Activated T-helper 1 cell treated with Interleukin-2 at 50 U/mL for 16 hours (primary cell): Measurements from ENCODE around the gene SIAH2.
A peak's percentile ranks its signal among the peaks of the same experiment; 100 is the strongest.

Experiments
- DNase-seq: peaks from one replicate; pipeline ENCODE4 v3.0.0-alpha.2; 2020; ENCODE audit warnings: low read depth

The SIAH2 gene

DNA sequence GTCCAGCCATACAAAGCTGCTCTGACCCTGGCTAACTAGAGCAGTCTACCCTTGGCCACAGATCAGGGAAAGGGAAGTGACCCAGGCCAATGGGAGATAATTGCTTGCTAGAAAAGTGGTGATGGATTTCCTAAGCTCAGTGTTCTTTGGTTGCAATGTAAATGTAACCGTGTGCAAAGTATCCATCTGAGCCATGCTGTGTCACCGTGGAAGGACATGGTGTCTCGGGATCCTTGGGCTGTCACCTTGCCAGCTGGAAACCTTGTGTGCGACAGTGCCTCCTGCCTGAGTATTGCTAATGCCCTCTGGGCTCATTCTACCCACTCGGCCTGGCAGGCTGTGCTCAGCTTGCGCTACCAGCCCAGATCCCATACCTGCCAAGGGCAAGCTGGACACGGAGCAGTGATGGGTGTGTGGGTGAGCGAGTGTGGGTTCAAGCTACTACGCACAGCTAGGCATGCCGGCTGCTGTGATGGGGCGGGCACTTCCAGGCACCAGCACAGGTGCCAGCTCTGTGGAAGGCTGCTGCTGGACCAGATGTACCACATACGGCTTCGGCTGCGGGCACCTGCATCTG lies 10.7 kb upstream of the SIAH2 start:
- no peak for DNase-seq

DNA sequence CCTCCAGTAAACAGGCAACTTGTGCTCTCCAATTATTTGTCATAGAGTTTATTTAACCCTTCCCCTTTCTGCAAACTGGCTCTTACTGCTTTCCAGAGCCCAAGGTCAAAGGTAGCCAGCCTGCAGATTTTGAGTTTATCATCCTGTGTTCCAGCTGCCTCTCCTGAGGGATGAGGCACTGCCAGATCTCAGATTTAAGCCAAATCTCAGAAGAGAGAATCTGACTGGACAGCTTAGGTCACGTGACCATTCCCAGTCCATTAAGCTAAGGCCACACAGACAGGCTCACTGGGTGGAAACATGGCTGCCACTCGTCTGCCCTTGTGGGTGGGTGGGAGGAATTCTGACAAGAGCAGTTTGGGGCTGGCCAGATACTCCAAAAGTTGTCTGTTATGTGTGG lies 8.6 kb upstream of the SIAH2 start:
- DNase-seq: no peak

DNA sequence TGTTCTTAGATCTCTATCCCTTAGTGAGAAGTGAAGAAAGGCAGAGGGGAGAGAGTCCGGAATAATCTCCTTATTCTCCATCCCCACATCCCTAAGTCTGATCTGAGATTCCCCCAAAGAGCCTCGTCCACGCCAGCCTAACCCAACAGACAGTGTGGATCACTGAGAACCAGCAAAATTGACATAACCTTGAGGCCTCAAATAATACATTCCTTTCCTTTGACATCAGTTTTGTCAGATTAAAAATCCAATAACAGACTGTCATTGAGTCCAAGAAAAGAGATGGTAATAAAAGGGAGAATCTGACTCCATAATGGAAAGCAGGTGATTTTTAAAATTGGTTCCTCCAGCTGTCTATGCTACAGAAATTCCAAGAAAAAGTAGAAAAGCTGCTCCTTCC lies 7.7 kb upstream of the SIAH2 start:
- DNase-seq: no peak

DNA sequence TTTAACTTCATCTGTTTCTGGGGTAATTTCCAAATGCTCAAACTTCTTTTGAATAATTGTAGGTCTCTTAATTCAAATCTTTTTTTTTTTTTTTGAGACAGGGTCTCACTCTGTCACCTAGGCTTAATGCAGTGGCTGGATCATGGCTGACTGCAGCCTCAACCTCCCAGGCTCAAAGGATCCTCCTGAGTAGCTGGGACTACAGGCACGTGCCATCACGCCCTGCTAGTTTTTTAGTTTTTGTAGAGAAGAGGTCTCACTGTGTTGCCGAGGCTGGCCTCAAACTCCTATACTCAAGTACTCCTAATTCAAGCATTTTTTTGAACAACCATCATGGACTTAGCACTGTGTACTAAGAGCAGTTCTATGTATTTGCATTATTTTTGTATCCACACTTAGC lies 3.8 kb upstream of the SIAH2 start:
- no peak for DNase-seq

DNA sequence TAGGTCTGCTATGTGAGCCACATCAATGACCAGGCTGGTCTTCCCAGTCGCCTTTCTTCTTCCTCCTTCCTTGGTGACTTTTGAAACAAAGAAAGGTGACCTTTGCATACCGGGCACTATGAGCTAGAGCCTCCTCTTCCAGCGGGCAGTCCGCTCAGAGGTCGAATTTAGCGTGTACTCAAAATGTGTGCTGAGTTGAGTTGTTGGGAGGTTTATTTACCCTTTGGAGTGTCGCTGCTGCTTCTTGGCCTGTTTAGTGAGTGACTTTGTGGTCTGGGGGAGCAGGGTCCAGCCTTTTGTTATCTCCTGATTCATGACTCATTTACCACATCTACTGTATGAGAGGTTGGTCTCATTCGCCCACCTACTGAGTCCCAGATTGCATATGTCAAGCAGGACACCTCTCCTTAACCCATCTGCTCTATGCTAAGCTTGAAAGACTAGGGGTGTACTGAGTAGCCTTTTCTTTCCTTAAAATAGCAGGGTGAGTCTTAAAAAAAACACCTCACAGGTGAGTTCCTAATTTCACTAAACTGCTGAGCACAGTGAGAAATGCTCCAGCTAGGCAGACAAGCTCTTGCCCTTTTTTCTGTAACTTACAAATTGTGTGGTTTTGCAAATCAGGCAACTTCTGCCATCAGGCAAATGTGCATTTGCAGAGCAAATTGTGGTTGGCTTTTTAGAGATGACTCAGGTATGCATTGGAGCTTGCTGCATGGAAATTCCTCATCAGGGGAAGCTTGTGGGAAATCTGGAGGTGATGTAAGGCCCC lies 3.2 kb upstream of the SIAH2 start:
- no peak for DNase-seq

DNA sequence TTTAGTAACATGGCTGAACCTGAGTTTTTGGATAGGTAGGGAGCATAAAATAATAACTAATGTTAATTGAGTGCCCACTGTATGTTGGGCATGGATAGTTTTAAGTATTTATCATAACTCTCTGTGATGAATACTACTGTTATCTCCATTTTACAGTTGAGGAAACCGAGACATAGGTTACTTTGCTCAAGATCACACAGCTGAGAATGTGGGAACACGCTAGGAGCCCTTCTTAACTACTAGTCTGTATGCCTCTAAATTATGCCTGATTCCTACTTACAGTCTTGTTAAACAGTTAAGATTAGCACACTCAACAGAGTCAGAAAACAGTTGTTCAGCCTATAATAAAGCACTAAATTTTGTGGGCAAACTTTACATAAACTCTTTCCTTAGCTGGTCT lies 2.0 kb upstream of the SIAH2 start:
- DNase-seq: no peak

DNA sequence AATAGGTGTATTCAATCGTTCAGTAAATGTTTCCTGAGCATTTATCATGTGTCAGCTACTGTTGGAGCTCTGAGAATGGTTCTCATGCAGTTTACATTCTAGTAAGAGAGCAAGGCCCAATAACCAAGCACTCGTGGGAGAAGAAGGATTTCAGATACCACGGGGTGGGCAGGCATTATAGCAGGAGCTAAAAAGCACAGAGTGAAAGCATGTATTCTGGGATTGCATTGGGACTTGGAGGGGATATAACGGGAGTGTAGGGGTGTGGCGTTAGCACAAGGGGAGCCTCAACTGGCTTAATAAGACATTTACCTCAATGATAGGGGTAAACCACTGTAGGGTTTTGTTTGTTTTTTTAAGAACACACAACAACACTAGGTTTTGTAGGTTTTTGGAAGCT lies 1.6 kb upstream of the SIAH2 start:
- no peak for DNase-seq

DNA sequence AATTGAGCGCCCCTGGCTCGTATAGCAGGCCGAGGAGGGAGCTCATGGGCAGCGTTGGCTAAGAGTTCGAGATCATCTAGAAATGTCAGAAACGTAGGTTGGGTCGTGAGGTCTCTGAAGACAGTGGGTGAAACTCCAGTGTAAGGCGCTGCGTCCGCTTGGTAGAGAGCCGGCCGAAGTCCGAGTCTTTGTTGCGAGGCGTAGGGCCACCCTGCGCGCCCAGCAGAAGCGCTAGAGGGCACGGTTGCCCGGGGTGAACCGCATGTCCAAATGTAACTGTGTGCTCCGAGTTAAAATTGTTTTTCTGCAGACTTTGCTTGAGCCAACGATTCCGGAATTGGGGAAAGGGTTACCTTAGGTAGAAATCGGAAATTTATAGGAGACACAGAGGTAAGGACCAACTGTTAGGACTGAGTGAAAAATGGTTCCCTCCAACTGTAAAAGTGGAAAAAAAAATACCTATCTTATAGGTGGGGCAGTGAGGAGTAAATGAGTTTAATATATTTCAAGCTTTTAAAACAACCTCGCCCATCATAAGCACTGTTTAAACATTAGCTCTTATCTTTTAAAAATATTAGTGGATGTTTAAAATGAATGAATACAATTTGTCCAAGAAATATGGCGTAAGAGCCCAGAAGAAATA lies 993 bp upstream of the SIAH2 start:
- DNase-seq: peak; percentile 22

DNA sequence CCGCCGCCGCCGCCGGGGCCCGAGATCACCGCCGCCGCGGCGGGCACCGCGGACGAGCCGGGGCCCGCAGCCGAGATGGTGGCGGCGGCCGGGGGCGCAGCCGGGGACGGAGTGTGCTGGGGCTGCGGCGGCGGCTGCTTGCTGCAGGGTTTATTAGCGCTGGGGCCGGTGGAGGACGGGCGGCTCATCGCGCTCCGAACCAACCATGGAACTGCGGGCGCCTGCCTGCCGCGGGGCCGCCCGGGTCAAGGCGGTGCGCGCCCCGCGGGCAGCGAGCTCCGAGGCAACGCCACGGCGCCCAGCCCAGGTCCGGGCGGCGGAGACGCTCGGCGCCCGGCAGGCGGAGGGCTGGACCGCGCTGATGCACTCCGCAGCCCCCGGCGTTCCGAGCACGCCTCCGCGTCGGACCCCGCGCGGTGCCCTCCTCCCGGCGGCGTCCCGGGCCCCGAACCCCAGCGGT lies 277 bp downstream of the SIAH2 start:
- DNase-seq: no peak

DNA sequence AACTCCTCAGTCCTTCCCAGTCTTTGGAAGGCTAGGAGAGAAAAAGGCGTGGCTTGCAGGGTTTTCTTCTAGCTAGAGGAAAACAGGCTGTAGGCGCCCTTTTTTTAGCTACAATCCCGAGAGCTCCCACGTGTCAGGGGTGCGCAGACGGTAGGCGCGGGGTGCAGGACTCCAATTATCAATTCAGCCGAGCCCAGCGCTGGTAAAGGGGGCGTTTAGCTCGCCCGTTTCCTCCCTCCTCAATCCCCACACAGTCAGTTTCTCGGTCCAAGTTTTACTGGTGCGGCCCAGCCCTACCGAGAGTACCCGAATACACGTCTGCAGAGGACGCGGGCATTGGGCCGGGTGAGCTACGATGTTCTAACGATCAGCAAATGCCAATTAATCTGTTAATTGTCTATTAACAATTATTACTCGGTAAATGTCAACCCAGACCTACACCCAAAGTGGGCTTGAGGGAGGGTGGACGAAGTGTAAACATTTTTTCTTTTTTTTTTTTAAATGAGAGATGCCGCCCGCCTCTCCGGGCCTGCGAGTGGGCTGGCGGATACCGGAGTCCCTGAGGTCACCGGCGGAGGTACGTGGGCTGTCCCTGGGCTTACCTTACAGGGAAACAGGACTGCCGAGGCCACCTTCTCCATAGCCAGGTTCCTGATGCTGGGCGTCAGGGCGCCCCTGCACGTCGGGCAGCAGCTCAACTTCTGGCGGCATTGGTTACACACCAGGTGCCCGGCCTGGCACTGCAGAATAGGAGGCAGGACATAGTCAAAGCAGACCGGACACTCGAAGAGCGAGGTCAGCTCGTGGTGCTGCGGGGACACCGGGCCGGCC lies 923 bp downstream of the SIAH2 start:
- peak; percentile 7 for DNase-seq

DNA sequence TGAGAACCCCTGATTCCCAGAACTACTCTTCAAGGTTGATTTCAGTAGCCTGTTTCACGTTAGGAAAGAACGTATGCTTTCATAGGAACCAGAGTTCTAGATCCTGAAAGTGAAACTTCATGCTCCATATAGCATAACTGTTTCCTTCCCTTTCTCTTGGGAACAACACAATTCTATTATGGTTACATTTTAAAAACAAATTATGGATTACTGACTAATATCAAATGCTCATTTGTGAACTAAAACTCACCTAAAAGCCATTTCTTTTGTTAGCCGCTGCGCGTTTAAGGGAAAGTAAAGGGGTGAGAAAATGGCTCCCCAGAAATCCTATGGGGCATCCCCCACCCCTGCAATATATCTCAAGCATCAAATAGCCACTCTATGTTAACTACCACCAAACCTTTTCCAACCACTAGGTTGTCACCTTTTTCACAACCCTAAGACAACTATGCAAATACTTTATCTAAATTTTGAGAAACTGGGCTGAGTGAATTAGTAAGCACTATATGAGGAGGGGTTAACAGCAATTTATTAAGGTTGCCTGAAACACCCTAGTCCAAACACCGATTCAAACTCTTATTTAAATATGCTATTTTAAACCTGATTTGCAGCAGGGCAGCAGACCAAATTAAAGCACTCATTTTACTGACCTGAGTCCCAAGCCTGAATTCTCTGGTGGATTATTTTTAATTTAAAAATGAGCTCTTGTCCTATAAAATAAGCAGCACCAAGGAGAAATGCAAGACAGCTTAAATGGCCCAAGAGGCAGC lies 2.4 kb downstream of the SIAH2 start:
- no peak for DNase-seq

DNA sequence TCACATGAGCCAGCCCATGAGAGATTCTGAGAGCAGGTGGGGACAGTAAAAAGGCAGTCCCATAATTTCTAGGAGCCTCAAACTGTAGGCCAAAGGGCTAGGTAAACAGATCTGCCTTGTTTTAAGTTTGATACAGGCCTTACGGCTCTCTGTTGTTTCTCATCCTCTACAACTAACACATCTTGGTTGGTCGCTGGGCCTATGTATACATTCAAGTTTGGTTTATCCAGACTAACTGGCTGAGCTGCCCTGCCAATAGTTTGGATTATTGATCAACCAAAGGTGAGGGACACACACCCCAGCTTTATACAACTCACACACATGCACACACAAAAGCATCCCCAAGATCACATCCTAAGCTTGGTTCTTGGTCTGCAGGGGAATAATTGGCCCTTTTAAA lies 3.0 kb downstream of the SIAH2 start:
- DNase-seq: no peak

DNA sequence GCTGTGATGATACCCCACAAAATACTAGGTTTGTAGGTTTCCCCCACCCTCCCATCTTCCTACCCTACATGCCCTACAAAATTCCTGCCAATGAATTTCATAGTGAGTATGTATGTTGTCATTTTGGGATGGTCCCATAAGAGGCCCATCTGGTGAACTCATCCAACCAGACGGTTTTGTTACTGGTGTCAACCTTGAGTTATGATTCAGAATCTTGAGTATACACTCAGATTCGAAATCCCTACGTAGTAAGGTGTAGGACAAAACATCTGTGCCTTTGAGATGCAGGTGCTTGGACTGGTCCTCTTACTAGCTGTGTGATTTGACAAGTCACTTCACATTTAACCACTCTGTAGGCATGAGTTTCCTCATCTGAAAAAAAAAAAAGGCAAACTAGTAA lies 3.6 kb downstream of the SIAH2 start:
- DNase-seq: no peak

DNA sequence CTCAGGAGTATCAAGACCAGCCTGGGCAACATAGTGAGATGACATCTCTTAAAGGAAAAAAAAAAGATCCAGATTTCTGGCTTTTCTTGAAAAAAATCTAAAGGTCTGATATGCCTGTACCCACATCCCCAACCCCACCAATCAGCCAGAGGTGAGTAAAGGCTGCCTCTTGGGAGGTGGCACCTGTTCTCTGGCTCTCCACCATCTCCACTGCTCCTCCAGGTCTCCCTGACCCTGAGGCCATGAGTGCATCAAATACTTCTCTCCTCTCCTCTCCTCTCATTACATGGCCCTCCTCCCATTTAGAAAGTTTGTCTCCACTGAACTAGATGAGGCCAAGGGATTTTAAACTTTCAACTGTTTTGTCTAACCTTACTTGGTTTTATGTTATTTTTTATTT lies 5.2 kb downstream of the SIAH2 start:
- DNase-seq: no peak

DNA sequence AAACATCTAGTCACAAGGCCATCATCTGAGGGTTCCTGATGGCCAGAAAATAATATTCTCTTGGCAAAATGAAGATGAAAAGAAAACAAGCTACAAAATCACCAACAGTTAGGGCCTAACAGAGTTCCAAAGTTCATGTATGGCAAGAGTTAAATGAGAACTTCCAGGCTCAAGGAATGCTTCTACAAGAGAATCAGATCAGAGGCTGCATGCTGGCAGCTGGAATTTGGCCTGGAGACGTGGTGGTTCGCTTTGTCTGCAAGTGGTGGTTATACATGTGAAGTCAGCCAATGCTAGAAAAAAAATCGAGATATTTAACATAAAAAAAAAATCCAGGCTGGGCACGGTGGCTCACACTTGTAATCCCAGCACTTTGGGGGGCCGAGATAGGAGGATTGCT lies 5.6 kb downstream of the SIAH2 start:
- no peak for DNase-seq

DNA sequence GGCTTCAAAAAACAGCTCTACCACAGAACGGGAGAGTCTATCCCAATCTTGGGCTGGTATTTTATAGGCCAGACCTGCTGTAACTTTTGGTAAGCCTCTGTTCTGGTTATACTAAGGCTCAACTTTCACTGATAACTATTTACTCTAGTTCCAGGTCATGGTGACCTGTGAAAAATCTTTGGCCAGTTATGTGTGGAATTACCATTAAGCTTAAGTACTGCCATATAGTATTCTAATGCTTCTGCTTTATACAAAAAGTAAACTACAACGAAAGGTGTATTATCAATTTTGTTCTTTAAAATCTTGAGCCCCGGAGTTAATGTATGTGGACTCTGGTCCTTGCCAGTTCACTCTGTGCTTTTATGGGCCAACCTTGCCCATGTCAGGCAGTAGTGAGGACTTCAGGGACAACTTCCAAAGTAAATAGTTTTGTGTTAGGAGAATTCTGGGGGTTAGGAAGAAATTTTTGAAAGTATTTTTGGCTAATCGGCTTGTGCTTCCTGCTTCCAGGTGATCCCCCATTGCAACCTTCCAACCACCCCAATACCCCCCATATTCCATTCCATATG lies 6.4 kb downstream of the SIAH2 start:
- DNase-seq: no peak

DNA sequence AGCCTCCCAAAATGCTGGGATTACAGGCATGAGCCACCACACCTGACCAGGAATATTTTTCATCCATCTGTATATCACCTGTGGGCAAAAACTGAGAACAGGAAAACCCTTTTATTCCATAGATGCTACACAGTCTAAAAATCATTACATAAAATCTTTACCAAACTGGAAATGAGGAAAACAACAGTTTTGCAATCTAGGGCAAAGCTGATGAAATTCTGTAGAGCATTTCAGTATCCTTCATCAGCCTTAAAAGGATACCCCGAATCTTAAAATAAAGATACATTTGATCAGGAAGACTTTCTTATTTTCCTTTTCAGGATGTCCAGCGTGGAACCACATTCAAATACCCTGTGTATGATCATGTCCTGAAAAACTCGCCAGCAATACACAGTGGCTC lies 7.1 kb downstream of the SIAH2 start:
- DNase-seq: no peak

DNA sequence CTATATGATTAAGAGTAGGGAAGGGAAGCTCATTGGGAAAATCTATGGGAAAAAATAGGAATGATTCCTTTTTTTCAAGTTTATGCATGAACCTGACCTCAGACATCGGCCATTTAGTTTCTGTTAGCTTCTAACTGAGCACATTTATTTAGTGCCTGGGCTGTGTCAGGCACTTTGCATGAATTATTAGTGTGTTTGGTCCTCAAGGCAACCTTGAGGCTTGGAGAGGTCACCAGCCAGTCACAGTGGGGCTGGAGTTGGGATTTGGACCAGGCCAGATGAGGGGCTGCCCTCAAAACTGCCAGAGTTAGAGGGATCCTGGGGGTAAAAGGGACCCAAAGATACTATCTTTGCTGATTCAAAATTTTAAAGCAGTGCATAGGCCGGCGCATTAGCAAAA lies 8.1 kb downstream of the SIAH2 start:
- no peak for DNase-seq

DNA sequence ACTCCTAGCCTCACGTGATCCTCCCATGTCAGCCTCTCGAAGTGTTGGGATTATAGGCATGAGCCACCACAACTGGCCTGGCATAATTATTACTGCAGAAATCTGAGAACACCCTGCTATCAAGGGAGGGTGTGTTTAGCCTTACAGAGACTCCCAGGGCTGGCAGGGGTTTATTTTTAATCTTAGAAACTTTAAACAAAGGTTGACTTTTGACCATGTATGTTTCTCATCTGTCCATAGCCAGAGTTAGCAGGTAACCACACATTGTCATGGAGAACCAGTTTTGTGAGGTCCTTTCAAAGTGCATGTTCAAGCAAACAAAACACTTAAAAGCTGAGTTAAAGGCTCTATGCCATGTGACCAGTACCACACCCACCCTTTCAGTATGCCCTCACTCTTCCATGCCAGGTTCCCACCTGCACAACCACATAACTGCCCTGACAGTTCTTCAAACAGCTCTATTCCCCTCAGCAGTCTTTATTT lies 11.1 kb downstream of the SIAH2 start:
- no peak for DNase-seq

DNA sequence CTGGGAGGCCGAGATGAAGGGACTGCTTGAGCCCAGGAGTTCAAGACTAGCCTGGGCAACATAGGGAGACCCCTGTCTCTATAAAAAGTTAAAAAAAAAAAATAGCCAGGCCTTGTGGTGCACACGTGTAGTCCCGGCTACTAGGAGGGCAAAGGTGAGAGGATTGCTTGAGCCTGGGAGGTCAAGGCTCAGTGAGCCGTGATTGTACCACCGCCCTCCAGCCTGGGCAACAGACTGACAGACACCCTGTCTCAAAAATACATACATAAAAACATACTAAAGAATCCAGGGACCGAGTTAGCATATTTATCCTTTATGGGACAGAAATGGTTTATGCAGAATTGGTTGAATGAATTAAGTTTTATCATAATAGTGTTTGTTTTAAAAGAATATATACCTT lies 13.7 kb downstream of the SIAH2 start:
- DNase-seq: no peak

DNA sequence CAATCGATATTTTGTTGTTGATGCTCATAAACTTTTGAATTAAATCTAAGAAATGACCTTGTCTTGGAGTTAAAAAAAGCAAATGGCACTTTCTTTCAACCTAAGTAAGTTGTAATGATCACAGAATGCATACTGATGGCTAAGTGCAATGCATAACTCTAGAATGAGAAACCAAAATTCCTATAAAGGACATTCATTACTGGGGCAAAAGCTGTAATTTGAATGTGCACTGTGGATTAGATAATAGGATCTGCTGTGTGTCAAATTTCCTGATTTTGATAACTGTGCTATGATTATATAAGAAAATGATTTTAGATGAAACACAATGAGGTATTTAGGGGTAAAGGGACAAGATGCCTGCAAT lies 14.3 kb downstream of the SIAH2 start:
- DNase-seq: no peak
